ENCODE measurements around the gene DPYD.
A peak's percentile ranks its signal among the peaks of the same experiment; 100 is the strongest.

The DPYD gene

GRCh38 chr1:97073936-97074335 is 846.9 kb downstream of the DPYD start:
- DNase-seq, result no peak

- DNase-seq, result no peak
Observed at GRCh38 chr1:97073169-97073568, 847.7 kb downstream of the DPYD start.

- DNase-seq, result peak; percentile 34
Observed at GRCh38 chr1:97071173-97071572, 849.7 kb downstream of the DPYD start.

GRCh38 chr1:97070376-97070775 is 850.5 kb downstream of the DPYD start:
- DNase-seq, result peak; percentile 32

GRCh38 chr1:97069312-97069711 is 851.5 kb downstream of the DPYD start:
- DNase-seq, result no peak

- DNase-seq, result peak; percentile 21
Observed at GRCh38 chr1:97066860-97067259, 854.0 kb downstream of the DPYD start.

- no peak for DNase-seq
Observed at GRCh38 chr1:97063532-97063931, 857.3 kb downstream of the DPYD start.

GRCh38 chr1:97061604-97062003 is 859.2 kb downstream of the DPYD start:
- DNase-seq, result no peak

GRCh38 chr1:97056386-97056785 is 864.4 kb downstream of the DPYD start:
- no peak for DNase-seq

GRCh38 chr1:97053268-97053667 is 867.6 kb downstream of the DPYD start:
- DNase-seq, result no peak

GRCh38 chr1:97051823-97052222 is 869.0 kb downstream of the DPYD start:
- no peak for DNase-seq

- DNase-seq, result peak; percentile 68
Observed at GRCh38 chr1:97050506-97050905, 870.3 kb downstream of the DPYD start.

- DNase-seq, result no peak
Observed at GRCh38 chr1:97047421-97047793, 873.4 kb downstream of the DPYD start.

- no peak for DNase-seq
Observed at GRCh38 chr1:97046765-97047420, 873.9 kb downstream of the DPYD start.

- DNase-seq, result no peak
Observed at GRCh38 chr1:97044159-97044760, 876.6 kb downstream of the DPYD start.

GRCh38 chr1:97042551-97042950 is 878.3 kb downstream of the DPYD start:
- peak; percentile 88 for DNase-seq

GRCh38 chr1:97041026-97041425 is 879.8 kb downstream of the DPYD start:
- peak; percentile 12 for DNase-seq

- DNase-seq, result peak; percentile 77
Observed at GRCh38 chr1:97038410-97038809, 882.4 kb downstream of the DPYD start.

GRCh38 chr1:97034651-97035050 is 886.2 kb downstream of the DPYD start:
- DNase-seq, result no peak

GRCh38 chr1:97033949-97034348 is 886.9 kb downstream of the DPYD start:
- no peak for DNase-seq
